Trophoblast cell (in vitro differentiated cells and primary cell): Measurements from ENCODE around the gene LY6G5C.

Source experiments
- DNase-seq, 2 donors: peaks; one replicate each; pipeline ENCODE4 v3.0.0-alpha.2; 2016
- H2AFZ ChIP-seq: 2 replicates; pipeline ENCODE4 v1.6.1; 2013; ENCODE audit warnings: low read length, moderate library complexity, mild to moderate bottlenecking; ENCODE audit not compliant: insufficient read depth, poor library complexity
- H2AK5ac ChIP-seq: 2 replicates; pipeline ENCODE4 v1.6.1; 2013; ENCODE audit warnings: mild to moderate bottlenecking, low read length
- H2BK120ac ChIP-seq: 2 replicates; pipeline ENCODE4 v1.6.1; 2013; ENCODE audit warnings: low read length, mild to moderate bottlenecking, moderate library complexity; ENCODE audit not compliant: insufficient read depth, poor library complexity
- H2BK12ac ChIP-seq: 2 replicates; pipeline ENCODE4 v1.6.1; 2013; ENCODE audit warnings: mild to moderate bottlenecking, low read length, moderate library complexity
- H2BK5ac ChIP-seq: 2 replicates; pipeline ENCODE4 v1.6.1; 2013; ENCODE audit warnings: low read length, low read depth, moderate library complexity, mild to moderate bottlenecking; ENCODE audit not compliant: poor library complexity
- H3K14ac ChIP-seq: 2 replicates; pipeline ENCODE4 v1.6.1; 2013; ENCODE audit warnings: mild to moderate bottlenecking, low read length
- H3K18ac ChIP-seq: 2 replicates; pipeline ENCODE4 v1.6.1; 2013; ENCODE audit warnings: mild to moderate bottlenecking, low read length
- H3K23ac ChIP-seq: 2 replicates; pipeline ENCODE4 v1.6.1; 2013; ENCODE audit warnings: low read length
- H3K27ac ChIP-seq: 2 replicates; pipeline ENCODE4 v1.5.1; 2013; ENCODE audit warnings: low read depth, mild to moderate bottlenecking, inconsistent platforms, low read length, moderate library complexity
- H3K27me3 ChIP-seq: 2 replicates; pipeline ENCODE4 v1.6.1; 2013; ENCODE audit warnings: inconsistent platforms, mild to moderate bottlenecking, low read length, moderate library complexity; ENCODE audit not compliant: insufficient read depth
- H3K36me3 ChIP-seq, 2 experiments: 1 replicate in 1 of 2; 2 replicates in 1 of 2; pipeline ENCODE4 v1.6.1; 2013; ENCODE audit warnings: low read length in 2 of 2, mild to moderate bottlenecking in 2 of 2, moderate library complexity in 1 of 2; ENCODE audit not compliant: insufficient read depth in 2 of 2, control insufficient read depth in 1 of 2
- H3K4ac ChIP-seq: 2 replicates; pipeline ENCODE4 v1.6.1; 2013; ENCODE audit warnings: low read depth, mild to moderate bottlenecking, low read length, moderate library complexity
- H3K4me1 ChIP-seq, 2 experiments: 1 replicate in 1 of 2; 2 replicates in 1 of 2; pipeline ENCODE4 v1.6.1; 2013; ENCODE audit warnings: low read length in 2 of 2, mild to moderate bottlenecking in 2 of 2, moderate library complexity in 1 of 2; ENCODE audit not compliant: insufficient read depth in 2 of 2, control insufficient read depth in 1 of 2
- H3K4me2 ChIP-seq: 2 replicates; pipeline ENCODE4 v1.6.1; 2013; ENCODE audit warnings: inconsistent platforms, mild to moderate bottlenecking, low read length, moderate library complexity
- H3K4me3 ChIP-seq: 2 replicates; pipeline ENCODE4 v1.5.1; 2013; ENCODE audit warnings: mild to moderate bottlenecking, low read depth, low read length, inconsistent platforms
- H3K79me1 ChIP-seq: one replicate; pipeline ENCODE4 v1.6.1; 2013; ENCODE audit warnings: low read length
- H3K79me2 ChIP-seq: 2 replicates; pipeline ENCODE4 v1.6.1; 2013; ENCODE audit warnings: low read length, mild to moderate bottlenecking; ENCODE audit not compliant: control insufficient read depth, insufficient read depth, poor library complexity
- H3K9ac ChIP-seq: 2 replicates; pipeline ENCODE4 v1.6.1; 2013; ENCODE audit warnings: mild to moderate bottlenecking, low read length
- H3K9me3 ChIP-seq: 2 replicates; pipeline ENCODE4 v1.6.1; 2013; ENCODE audit warnings: low read depth, mild to moderate bottlenecking, control low read depth, inconsistent platforms, low read length; ENCODE audit not compliant: insufficient read depth
- H4K12ac ChIP-seq: 2 replicates; pipeline ENCODE4 v1.6.1; 2013; ENCODE audit warnings: low read depth, mild to moderate bottlenecking, low read length, moderate library complexity
- H4K8ac ChIP-seq: 2 replicates; pipeline ENCODE4 v1.6.1; 2013; ENCODE audit warnings: low read depth, mild to moderate bottlenecking, low read length, moderate library complexity
- H4K91ac ChIP-seq: one replicate; pipeline ENCODE4 v1.6.1; 2013; ENCODE audit warnings: low read depth, mild to moderate bottlenecking, low read length, moderate library complexity
- WGBS: extraction: QIAGEN DNeasy Blood & Tissue Kit; methylation state at CpG from one replicate; pipeline ENCODE4 v1.1.7; 2013; ENCODE audit warnings: missing lambda C conversion rate; ENCODE audit not compliant: insufficient read length, insufficient coverage; ENCODE audit errors: extremely low coverage; 5-methylcytosine and 5-hydroxymethylcytosine counted together

LY6G5C gene

DNA sequence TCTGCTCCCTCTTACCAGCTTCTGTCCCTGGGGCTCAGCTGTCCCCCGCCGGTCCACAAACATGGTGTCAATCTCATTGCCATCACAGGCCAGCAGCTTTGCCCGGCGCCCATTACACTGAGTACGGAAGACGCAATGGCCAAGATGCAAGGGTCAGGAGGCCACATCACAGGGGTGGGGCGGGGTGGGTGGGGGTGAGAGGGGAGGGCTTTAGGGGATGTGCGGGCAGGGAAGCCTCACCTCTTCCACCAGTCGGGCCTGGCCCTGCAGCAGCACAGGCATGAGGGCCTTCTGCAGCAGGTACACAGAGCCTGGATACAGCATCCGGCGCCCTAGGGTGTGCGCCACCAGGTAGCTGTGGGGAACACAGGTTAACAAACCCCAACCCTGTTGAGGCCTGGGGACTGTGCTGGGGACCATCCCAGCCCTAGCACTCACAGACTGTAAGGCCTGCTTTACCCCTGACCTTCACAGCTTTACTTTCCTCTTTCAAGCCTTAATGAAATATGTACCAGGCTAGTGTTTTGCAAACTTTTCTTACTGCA lies 10.8 kb upstream of the LY6G5C start:
- Histone ChIP-seq H3K79me2 (no peaks in the 10 kb centered on the region), H4K8ac (no peak overlapping the region), H4K12ac (no peak overlapping the region), H3K4me1 (peaks cover 11 to 14% of the 10 kb centered on the region in 2 experiments), H3K4me3 (no peak overlapping the region), H3K9me3 (no peaks in the 10 kb centered on the region), H4K91ac (no peak overlapping the region), H2AK5ac (no peak overlapping the region), H2BK120ac (no peak overlapping the region), H3K79me1 (peaks cover 13% of the 10 kb centered on the region), H3K27ac (no peak overlapping the region), H3K18ac (no peak overlapping the region), H3K14ac (no peak overlapping the region), H3K4ac (no peak overlapping the region), H2BK12ac (no peak overlapping the region), H2AFZ (no peak overlapping the region), H3K4me2 (no peak overlapping the region), H3K27me3 (no peaks in the 10 kb centered on the region), H3K23ac (no peak overlapping the region), H3K36me3 (peaks cover 64 to 67% of the 10 kb centered on the region in 2 experiments), H2BK5ac (no peak overlapping the region), H3K9ac (no peak overlapping the region)
- no CpG with 5 or more reads among the region's 12 CpGs for WGBS
- no peak for DNase-seq

DNA sequence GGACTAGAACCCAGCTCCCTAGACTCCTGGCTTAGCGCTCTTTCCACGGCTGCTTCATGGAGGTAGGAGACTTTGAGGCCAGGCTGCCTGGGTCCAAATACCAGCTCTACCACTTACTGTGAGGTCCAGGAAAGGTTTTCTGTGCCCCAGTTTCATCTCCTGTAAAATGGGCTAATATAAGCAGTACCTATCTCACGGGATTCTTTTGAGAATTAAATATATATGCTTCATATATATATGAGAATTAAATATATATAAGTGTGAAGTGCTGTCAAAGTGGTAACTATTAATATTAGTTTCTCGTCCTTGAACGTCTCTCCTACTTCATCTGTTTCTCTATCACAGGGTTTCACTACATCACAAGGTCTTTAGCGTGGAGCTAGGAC lies 10.2 kb upstream of the LY6G5C start:
- Histone ChIP-seq H3K18ac (no peak overlapping the region), H3K9ac (no peak overlapping the region)

DNA sequence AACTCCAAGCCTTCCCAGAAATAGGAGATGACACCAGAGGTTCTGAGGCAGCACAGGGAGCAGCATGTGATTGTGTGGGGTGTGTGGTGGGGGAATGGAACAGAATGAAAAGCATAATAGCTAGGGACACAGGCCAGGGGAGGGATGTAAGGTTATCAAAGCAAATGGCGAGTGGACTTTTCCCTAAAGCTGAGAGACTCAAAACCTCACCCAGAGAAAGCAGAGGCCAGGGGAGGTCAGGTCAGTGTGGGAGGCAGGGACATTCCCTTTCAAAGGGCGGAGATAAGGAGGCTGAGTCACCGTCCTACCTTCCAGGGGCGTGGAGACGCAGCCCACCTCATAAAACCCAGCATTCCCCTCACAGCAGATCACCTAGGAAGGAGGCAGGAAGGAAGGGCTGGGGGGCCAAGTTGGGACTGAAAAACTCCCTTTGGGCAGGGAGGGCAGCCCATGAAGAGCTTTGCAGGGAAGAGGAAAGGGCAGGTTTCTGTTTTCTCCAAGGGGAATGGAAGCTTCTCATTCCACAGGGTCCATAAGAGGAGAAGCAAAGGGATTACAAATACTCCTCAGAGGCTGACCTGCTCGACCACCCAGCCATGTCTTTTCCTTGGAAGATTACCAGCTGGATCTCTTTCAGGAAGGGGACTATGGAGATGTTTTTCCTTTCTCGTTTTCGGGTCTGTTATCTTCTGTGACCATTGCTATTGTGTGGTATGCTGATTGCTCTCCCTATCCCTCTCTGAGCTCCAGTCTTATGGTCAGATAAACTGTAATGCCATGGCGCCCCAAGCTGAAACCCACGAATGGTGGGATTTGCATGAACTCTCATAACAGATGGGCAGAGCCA lies 9.6 kb upstream of the LY6G5C start:
- peak overlapping the region; percentile 61 for H2BK12ac ChIP-seq
- H3K4ac ChIP-seq: no peak overlapping the region
- no CpG with 5 or more reads among the region's 10 CpGs for WGBS
- peak in 1 of 2 donors; percentile 18 for DNase-seq
- H3K79me1 ChIP-seq: peaks cover 13% of the 10 kb centered on the region
- peak overlapping the region; percentile 63 for H3K27ac ChIP-seq
- H3K9ac ChIP-seq: no peak overlapping the region
- H3K27me3 ChIP-seq: no peaks in the 10 kb centered on the region
- H2BK5ac ChIP-seq: peak overlapping the region; percentile 64
- peak overlapping the region; percentile 43 for H2BK120ac ChIP-seq
- no peak overlapping the region for H4K12ac ChIP-seq
- peaks cover 68 to 69% of the 10 kb centered on the region in 2 experiments for H3K36me3 ChIP-seq
- H4K8ac ChIP-seq: peak overlapping the region; percentile 72
- H2AFZ ChIP-seq: peak overlapping the region; percentile 10
- H2AK5ac ChIP-seq: peak overlapping the region; percentile 59
- peak overlapping the region; percentile 9 for H3K4me2 ChIP-seq
- H3K18ac ChIP-seq: no peak overlapping the region
- no peak overlapping the region for H3K23ac ChIP-seq
- H4K91ac ChIP-seq: peak overlapping the region; percentile 22
- H3K9me3 ChIP-seq: no peaks in the 10 kb centered on the region
- H3K79me2 ChIP-seq: no peaks in the 10 kb centered on the region
- no peak overlapping the region for H3K4me3 ChIP-seq
- H3K14ac ChIP-seq: peak overlapping the region; percentile 24
- peaks cover 11 to 13% of the 10 kb centered on the region in 2 experiments for H3K4me1 ChIP-seq

More for the DNA sequence above, 10.2 kb upstream of the LY6G5C start:
- Histone ChIP-seq H3K9me3 (no peaks in the 10 kb centered on the region), H2AFZ (no peak overlapping the region), H4K8ac (no peak overlapping the region), H2AK5ac (peak overlapping the region; percentile 59), H3K36me3 (peaks cover 68 to 70% of the 10 kb centered on the region in 2 experiments), H2BK12ac (peak overlapping the region; percentile 61), H3K4me1 (peaks cover 11 to 13% of the 10 kb centered on the region in 2 experiments), H4K12ac (no peak overlapping the region), H3K4ac (no peak overlapping the region), H3K79me1 (peaks cover 13% of the 10 kb centered on the region), H3K27ac (peak overlapping the region; percentile 63), H3K23ac (no peak overlapping the region), H3K27me3 (no peaks in the 10 kb centered on the region), H3K14ac (peak overlapping the region; percentile 24), H2BK5ac (peak overlapping the region; percentile 39), H4K91ac (peak overlapping the region; percentile 15), H2BK120ac (peak overlapping the region; percentile 43), H3K4me3 (no peak overlapping the region), H3K4me2 (peak overlapping the region; percentile 9), H3K79me2 (no peaks in the 10 kb centered on the region)
- no CpG with 5 or more reads among the region's 6 CpGs for WGBS
- DNase-seq: no peak

DNA sequence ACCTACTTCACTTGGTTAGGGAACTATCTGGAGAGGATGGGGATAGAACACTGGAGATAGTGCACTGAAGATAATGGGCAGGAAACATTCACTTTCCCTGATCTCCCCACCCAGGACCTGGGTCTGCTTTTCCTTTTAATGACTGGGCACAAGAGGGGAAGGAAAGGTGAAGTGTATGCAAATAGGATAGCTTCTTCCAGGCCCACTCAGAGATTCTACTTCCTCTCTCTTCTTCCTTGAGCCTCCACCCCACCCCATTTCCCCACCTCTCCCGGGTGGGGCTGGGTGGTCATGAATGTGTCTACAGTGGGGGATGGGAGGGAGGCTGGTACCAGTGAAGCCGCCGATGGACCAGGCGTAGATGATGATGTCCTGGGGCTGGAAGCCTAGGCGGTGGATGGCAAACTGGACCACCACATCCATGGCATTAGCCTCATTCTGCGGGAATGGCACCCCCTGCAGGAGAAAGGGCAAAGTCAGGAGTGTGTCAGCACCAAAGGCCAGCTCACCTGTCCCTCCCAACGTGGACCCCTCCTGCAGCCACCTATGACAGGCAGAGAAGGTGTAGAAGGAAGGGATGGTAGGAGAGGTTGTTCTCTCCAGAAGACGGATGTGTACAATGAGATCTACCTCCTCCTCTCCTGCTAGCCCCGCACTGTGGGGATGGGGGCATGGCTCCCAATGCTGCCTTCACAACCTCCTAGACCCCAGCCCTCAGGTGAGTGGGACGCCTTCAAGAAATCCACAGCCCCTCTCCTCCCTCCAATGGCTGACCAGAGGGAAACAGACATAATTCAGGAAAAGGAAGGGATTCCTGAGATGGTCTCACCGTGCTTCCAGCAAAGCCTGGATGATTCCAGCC lies 8.6 kb upstream of the LY6G5C start:
- H4K91ac ChIP-seq: peak overlapping the region; percentile 22
- H2AFZ ChIP-seq: no peak overlapping the region
- no peak overlapping the region for H2BK12ac ChIP-seq
- peak overlapping the region; percentile 16 for H2BK5ac ChIP-seq
- no peak overlapping the region for H3K18ac ChIP-seq
- H3K4me1 ChIP-seq: peaks cover 11 to 13% of the 10 kb centered on the region in 2 experiments
- H4K8ac ChIP-seq: no peak overlapping the region
- H3K9me3 ChIP-seq: no peaks in the 10 kb centered on the region
- H3K79me1 ChIP-seq: peaks cover 13% of the 10 kb centered on the region
- H3K79me2 ChIP-seq: no peaks in the 10 kb centered on the region
- H3K23ac ChIP-seq: no peak overlapping the region
- DNase-seq: no peak
- H3K14ac ChIP-seq: peak overlapping the region; percentile 19
- peak overlapping the region; percentile 58 for H2AK5ac ChIP-seq
- H3K36me3 ChIP-seq: peaks cover 62 to 65% of the 10 kb centered on the region in 2 experiments
- no CpG with 5 or more reads among the region's 11 CpGs for WGBS
- H3K27ac ChIP-seq: no peak overlapping the region
- H3K4me3 ChIP-seq: no peak overlapping the region
- no peak overlapping the region for H3K4me2 ChIP-seq
- no peak overlapping the region for H3K4ac ChIP-seq
- peak overlapping the region; percentile 37 for H2BK120ac ChIP-seq
- no peak overlapping the region for H3K9ac ChIP-seq
- no peaks in the 10 kb centered on the region for H3K27me3 ChIP-seq
- no peak overlapping the region for H4K12ac ChIP-seq
